GM21717 (cell line): ENCODE data around the gene NPTX1.

Experiments
- ATAC-seq: cut with Tn5 transposase; IDR thresholded peaks from one replicate; pipeline ENCODE4 v1.9.1; 2021; ENCODE audit warnings: mild to moderate bottlenecking, moderate library complexity; ENCODE audit not compliant: unreplicated experiment

NPTX1 gene

GRCh38 chr17:80481284-80482057 lies 5.1 kb upstream of the NPTX1 start:
- ATAC-seq, result no peak

GRCh38 chr17:80480248-80480647 lies 3.8 kb upstream of the NPTX1 start:
- no peak for ATAC-seq

- ATAC-seq, result no peak
Measured at GRCh38 chr17:80479246-80479566, 2.8 kb upstream of the NPTX1 start.

GRCh38 chr17:80478487-80479245 lies 2.3 kb upstream of the NPTX1 start:
- no peak for ATAC-seq

- no peak for ATAC-seq
Measured at GRCh38 chr17:80477647-80478478, 1.5 kb upstream of the NPTX1 start.

- ATAC-seq, result no peak
Measured at GRCh38 chr17:80476877-80477646, 655 bp upstream of the NPTX1 start.

GRCh38 chr17:80474961-80475909 lies 1.2 kb downstream of the NPTX1 start:
- ATAC-seq, result no peak

GRCh38 chr17:80474231-80474960 lies 2.0 kb downstream of the NPTX1 start:
- no peak for ATAC-seq

- no peak for ATAC-seq
Measured at GRCh38 chr17:80473701-80474100, 2.7 kb downstream of the NPTX1 start.

GRCh38 chr17:80472996-80473395 lies 3.4 kb downstream of the NPTX1 start:
- no peak for ATAC-seq

- ATAC-seq, result no peak
Measured at GRCh38 chr17:80471922-80472321, 4.5 kb downstream of the NPTX1 start.

- ATAC-seq, result no peak
Measured at GRCh38 chr17:80470603-80471002, 5.8 kb downstream of the NPTX1 start.

- no peak for ATAC-seq
Measured at GRCh38 chr17:80469667-80470066, 6.7 kb downstream of the NPTX1 start.

GRCh38 chr17:80468781-80469493 lies 7.5 kb downstream of the NPTX1 start:
- no peak for ATAC-seq

GRCh38 chr17:80468242-80468641 lies 8.2 kb downstream of the NPTX1 start:
- ATAC-seq, result no peak

- ATAC-seq, result no peak
Measured at GRCh38 chr17:80466188-80466705, 10.2 kb downstream of the NPTX1 start.

GRCh38 chr17:80465327-80465974 lies 11.0 kb downstream of the NPTX1 start:
- no peak for ATAC-seq

- ATAC-seq, result no peak
Measured at GRCh38 chr17:80464486-80464885, 11.9 kb downstream of the NPTX1 start.
